ENCODE measurements around the gene DAND5.
A peak's percentile ranks its signal among the peaks of the same experiment; 100 is the strongest.

Gene DAND5, protein sequence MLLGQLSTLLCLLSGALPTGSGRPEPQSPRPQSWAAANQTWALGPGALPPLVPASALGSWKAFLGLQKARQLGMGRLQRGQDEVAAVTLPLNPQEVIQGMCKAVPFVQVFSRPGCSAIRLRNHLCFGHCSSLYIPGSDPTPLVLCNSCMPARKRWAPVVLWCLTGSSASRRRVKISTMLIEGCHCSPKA

GRCh38 chr19:12969292-12969988 lies at the start of gene DAND5:
Gene DAND5, plus strand, starts transcription at chr19:12969576. Its CDS starts 85 bp downstream, at chr19:12969661.
- DNase-seq, result peak; percentile 67

DNA sequence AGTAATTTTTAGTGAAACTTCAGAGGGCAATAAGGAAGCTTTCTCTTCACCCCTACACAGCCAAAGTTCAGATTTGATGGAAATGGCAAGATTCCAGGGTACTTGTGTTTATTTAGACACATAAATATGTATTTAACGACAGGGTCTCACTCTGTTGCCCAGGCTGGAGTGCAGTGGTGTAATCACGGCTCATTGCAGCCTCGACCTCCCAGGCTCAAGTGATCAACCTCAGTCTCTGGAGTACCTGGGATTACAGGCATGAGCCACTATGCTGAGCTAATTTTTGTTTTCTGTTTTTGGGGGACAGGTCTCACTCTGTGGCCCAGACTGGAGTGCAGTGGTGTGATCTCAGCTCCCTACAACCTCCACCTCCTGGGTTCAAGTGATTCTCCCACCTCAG lies 48.3 kb upstream of the DAND5 start:
- no peak for DNase-seq

- DNase-seq, result no peak
These were observed 46.4 kb upstream of the DAND5 start for GRCh38 chr19:12922959-12923358.

GRCh38 chr19:12924621-12925310 lies 44.6 kb upstream of the DAND5 start:
- DNase-seq, result no peak

DNA sequence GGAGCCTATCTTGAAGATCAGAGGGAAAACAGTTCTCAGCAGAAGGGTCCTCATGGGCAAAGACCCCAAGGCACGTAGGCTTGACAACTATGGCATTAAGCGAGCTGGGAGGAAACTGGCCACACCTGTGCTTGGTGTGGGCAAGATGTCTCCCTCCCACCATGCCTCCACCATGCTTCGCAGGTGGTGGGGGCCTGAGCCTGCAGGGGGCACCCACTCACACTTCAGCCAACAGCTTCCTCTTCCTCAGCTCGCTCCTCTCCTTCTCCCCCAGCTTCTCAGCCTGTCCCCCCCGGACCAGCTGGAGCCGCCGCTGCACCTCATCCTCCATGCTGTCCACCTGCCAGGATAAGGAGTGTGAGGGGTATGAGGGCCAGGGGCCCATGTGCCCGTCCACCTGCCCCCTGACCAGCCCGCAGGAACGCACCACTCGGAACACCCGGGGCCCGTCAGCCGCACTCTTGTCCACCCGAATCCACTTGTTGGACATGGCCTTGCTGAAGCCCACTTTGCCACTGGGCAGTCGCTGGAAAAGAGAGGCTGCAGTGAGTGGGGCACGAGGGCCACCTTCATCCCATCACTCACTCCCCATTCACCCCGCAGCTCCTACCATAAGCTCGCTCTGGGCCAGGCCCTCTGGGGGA lies 39.3 kb upstream of the DAND5 start:
- no peak for DNase-seq

- DNase-seq, result no peak
These were observed 36.7 kb upstream of the DAND5 start for GRCh38 chr19:12932392-12933286.

GRCh38 chr19:12933287-12934072 lies 35.9 kb upstream of the DAND5 start, which contains the start of gene FARSA:
Gene FARSA, minus strand, starts transcription at chr19:12933711. Its CDS starts 15 bp downstream, at chr19:12933696.
- DNase-seq, result peak; percentile 82 to 94

DNA sequence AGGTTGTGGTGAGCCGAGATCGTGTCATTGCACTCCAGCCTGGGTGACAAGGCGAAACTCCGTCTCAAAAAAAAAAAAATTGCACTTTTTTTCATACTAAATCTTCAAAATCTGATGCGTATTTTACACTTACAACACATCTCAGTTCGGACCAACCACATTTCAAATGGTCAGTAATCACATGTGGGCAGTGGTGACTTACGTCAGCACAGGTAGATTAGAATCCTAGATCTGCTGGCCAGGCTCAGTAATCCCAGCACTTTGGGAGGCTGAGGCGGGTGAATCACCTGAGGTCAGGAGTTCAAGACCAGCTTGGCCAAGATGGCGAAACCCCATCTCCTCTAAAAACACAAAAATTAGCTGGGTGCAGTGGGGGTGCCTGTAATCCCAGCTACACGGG lies 34.3 kb upstream of the DAND5 start:
- DNase-seq, result no peak

DNA sequence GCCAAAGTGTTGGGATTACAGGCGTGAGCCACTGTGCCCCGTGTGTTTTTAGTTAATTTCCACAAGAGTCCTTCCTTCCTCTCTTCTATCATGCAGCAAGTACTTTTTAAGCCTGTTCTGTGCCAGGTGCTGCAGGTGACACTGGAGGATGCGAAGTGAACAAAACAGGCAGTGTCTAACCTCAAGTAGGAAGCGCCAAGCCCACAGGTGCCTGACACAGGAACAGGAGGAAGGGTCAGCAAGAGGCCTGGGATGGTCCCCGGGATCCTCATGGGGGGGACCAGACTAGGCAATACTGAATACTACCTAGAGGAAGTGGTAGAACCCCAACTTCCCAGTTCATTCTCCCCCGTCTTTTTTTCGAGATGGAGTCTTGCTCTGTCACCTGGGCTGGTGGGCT lies 32.8 kb upstream of the DAND5 start:
- no peak for DNase-seq

DNA sequence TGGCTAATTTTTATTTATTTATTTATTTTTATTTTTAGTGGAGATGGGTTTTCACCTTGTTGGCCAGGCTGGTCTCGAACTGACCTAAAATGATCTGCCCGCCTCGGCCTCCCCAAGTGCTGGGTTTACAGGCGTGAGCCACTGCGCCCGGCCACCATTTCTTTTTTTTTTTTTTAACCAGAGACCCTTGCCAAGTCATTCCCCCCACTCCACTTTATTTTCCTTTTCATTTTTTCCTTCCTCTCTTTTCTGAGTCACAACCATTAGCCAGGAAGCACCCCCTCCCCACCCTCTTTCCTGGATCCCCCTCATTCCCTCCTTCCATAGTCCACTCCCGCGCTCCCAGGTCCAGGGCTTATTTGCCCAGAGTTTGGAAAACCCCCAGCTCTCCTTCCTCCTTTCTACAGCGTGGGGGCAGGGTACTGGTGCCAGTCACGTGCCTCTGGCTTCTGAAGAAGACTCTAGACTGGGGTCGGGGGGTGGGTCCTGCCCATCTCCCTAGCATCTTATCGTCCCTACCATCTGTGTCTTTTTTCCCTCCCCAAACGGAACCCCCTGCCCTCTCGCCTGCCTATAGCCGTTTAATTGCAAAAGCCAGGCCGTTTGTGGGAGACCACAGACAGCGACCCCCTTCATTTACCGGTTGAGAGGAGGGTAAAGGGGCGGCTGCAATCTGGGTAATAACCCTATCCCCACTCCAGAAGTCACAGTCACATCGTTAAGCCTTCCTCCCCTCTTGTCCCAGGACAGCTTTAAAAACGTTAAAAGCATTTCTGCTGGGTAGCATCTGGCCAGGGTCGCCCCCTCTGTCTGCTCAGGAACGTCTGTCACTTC lies 32.1 kb upstream of the DAND5 start:
- DNase-seq, result peak; percentile 98 to 99

- peak; percentile 100 for DNase-seq
These were observed 31.2 kb upstream of the DAND5 start, which contains the start of gene CALR for GRCh38 chr19:12937927-12938778. Gene CALR, plus strand, starts transcription at chr19:12938609. Its CDS starts 71 bp downstream, at chr19:12938680.

GRCh38 chr19:12938779-12939601 lies 30.4 kb upstream of the DAND5 start:
- peak; percentile 65 to 75 for DNase-seq

DNA sequence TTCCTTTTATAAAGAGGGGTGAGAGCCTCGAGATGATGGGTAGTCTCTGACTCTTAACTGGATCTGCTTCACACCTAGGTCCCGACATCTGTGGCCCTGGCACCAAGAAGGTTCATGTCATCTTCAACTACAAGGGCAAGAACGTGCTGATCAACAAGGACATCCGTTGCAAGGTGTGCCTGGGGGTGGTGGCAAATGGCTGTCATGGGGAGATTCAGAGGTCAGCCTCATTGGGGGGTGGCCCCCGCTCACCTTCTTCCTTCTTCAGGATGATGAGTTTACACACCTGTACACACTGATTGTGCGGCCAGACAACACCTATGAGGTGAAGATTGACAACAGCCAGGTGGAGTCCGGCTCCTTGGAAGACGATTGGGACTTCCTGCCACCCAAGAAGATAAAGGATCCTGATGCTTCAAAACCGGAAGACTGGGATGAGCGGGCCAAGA lies 29.4 kb upstream of the DAND5 start:
- DNase-seq, result no peak

DNA sequence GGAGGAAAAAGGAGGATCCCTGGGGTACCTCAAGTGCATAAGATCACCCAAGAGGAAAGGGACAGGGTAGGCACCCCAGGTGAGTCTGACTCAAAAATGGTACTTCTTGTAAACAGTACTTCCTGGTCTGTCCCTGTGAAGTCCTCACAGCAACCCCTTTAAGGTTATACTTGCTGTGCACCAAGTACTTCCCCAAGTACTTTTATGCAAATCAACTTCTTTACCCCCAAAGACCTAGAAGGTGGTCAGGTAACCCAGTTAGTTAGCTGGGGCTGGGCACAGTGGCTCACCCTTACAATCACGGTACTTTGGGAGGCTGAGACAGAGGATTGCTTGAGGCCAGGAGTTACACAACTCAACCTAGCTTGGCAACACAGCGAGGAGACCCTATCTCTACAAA lies 28.5 kb upstream of the DAND5 start:
- DNase-seq, result no peak

- no peak for DNase-seq
These were observed 25.8 kb upstream of the DAND5 start for GRCh38 chr19:12943437-12944044.

DNA sequence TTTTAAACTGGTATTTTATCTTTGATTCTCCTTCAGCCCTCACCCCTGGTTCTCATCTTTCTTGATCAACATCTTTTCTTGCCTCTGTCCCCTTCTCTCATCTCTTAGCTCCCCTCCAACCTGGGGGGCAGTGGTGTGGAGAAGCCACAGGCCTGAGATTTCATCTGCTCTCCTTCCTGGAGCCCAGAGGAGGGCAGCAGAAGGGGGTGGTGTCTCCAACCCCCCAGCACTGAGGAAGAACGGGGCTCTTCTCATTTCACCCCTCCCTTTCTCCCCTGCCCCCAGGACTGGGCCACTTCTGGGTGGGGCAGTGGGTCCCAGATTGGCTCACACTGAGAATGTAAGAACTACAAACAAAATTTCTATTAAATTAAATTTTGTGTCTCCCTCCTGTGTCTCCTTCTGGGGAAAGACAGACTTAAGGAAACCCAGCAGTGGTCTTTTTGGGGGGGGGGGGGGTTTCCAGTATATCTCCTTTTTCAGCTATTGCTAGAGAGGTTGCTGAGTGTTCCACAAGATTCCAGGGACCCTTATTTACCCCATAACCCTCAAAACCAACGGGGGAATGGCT lies 25.2 kb upstream of the DAND5 start:
- DNase-seq, result no peak

DNA sequence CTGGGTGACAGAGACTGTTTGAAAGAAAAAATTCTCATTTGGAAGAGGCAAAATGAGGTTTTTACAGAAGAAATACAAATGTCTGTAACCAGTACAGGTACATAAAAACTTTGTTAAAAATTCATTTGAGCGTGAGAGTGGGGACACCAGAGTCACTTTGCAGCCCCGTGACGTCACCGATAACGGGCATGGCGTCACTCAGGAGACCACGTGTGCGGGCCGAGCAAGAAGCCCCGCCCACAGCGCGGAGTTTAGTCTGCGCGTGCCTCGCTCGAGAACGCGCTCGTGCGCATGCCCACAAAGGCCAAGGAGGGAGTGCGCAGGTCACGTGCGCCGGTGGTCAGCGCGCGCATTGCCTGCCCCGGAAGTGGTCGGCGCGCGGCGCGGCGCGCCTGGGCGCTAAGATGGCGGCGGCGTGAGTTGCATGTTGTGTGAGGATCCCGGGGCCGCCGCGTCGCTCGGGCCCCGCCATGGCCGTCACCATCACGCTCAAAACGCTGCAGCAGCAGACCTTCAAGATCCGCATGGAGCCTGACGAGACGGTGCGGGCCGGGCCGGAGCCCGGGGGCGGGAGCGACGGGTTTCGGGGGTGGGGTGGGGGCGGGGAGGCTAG lies 23.8 kb upstream of the DAND5 start, which contains the start of gene RAD23A:
RAD23A (plus strand) TSS at position 384 of the 613 bp plus-strand sequence; CDS start at position 471, 87 bp downstream.
- peak; percentile 97 to 99 for DNase-seq

All from NCI-H524 (cell line).